Measurements from ENCODE around the gene MBD3. TPM values are rescaled to one million over a fixed set of nuclear protein-coding genes. Genes with fewer than 3 reads are reported as not detected.

The MBD3 gene
- total RNA-seq, 1 experiment from 2014 or later = 128 TPM

- peaks cover 2% of the 10 kb centered on the region for H4K20me1 ChIP-seq (ENCODE audit: control insufficient read depth, insufficient read depth, insufficient read length)
- H3K9me3 ChIP-seq (ENCODE audit: control insufficient read depth, low read depth, low read length) = no peaks in the 10 kb centered on the region
- H2AFZ ChIP-seq (ENCODE audit: low read length) = no peak overlapping the region
- H3T11ph ChIP-seq (ENCODE audit: low read length) = no peak overlapping the region
- no peak overlapping the region for H4K91ac ChIP-seq (ENCODE audit: insufficient read length, low read depth, low read length)
- H4K5ac ChIP-seq (ENCODE audit: insufficient read length, low read depth, low read length) = no peak overlapping the region
- no peak overlapping the region for H2BK120ac ChIP-seq (ENCODE audit: low read depth, low read length, poor library complexity, severe bottlenecking)
- H3K27ac ChIP-seq (ENCODE audit: insufficient read length, low read depth, low read length) = no peak overlapping the region
- H3K14ac ChIP-seq (ENCODE audit: insufficient read depth, low read length) = no peak overlapping the region; the same call in 1 of the 2 replicates
- H3K4me1 ChIP-seq (ENCODE audit: insufficient read depth, low read length) = no peaks in the 10 kb centered on the region
- DNase-seq = no peak
- no peak overlapping the region for H2AK5ac ChIP-seq (ENCODE audit: insufficient read length, low read length)
- H3K79me1 ChIP-seq (ENCODE audit: insufficient read depth, low read depth, low read length, poor library complexity, severe bottlenecking) = peaks cover 7% of the 10 kb centered on the region
- no peak overlapping the region for H2BK20ac ChIP-seq (ENCODE audit: low read depth, low read length, poor library complexity, severe bottlenecking)
- no peaks in the 10 kb centered on the region for H3K23me2 ChIP-seq (ENCODE audit: insufficient read length, low read depth, low read length, poor library complexity, severe bottlenecking)
- no peak overlapping the region for H3K4me3 Mint-ChIP-seq
- peaks cover 37 to 78% (median 77%) of the 10 kb centered on the region in 3 experiments; a peak in 6 of 7 replicates for H3K36me3 Mint-ChIP-seq (ENCODE audit: insufficient read depth in 1 of 3, low read depth in 3 of 3)
- no peaks in the 10 kb centered on the region for H3K27me3 ChIP-seq (ENCODE audit: insufficient read depth, low read length)
- H2BK12ac ChIP-seq (ENCODE audit: insufficient read length, low read depth, low read length) = no peak overlapping the region
- H2BK5ac ChIP-seq (ENCODE audit: insufficient read length, low read length) = no peak overlapping the region
- H3K9ac ChIP-seq (ENCODE audit: extremely low read depth, insufficient read length, low read length) = no peak overlapping the region
- WGBS (ENCODE audit: extremely low coverage, insufficient read length, low lambda C conversion rate) = no CpG with 5 or more reads among the region's 9 CpGs
- no peaks in the 10 kb centered on the region for H3K4me1 Mint-ChIP-seq
- H3K56ac ChIP-seq (ENCODE audit: insufficient read length, low read depth, low read length) = no peak overlapping the region
- H3K27ac Mint-ChIP-seq = no peak overlapping the region
- no peak overlapping the region for H3K18ac ChIP-seq (ENCODE audit: insufficient read length, low read depth, low read length)
- H2BK15ac ChIP-seq (ENCODE audit: low read depth, low read length) = no peak overlapping the region
- no peak overlapping the region for H4K8ac ChIP-seq (replicated peaks; ENCODE audit: insufficient read length, low read depth, low read length)
- peaks cover 2% of the 10 kb centered on the region for H3K27me3 Mint-ChIP-seq (ENCODE audit: low read depth)
- no peak overlapping the region for H3K4me2 ChIP-seq (ENCODE audit: insufficient read depth, insufficient read length, low read length)
- TF ChIP-seq, protein P1, sequence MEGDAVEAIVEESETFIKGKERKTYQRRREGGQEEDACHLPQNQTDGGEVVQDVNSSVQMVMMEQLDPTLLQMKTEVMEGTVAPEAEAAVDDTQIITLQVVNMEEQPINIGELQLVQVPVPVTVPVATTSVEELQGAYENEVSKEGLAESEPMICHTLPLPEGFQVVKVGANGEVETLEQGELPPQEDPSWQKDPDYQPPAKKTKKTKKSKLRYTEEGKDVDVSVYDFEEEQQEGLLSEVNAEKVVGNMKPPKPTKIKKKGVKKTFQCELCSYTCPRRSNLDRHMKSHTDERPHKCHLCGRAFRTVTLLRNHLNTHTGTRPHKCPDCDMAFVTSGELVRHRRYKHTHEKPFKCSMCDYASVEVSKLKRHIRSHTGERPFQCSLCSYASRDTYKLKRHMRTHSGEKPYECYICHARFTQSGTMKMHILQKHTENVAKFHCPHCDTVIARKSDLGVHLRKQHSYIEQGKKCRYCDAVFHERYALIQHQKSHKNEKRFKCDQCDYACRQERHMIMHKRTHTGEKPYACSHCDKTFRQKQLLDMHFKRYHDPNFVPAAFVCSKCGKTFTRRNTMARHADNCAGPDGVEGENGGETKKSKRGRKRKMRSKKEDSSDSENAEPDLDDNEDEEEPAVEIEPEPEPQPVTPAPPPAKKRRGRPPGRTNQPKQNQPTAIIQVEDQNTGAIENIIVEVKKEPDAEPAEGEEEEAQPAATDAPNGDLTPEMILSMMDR (conservative IDR thresholded peaks at IDR 0.05) = no peak
- H3K4ac ChIP-seq (ENCODE audit: low read depth, low read length) = no peak overlapping the region
- H3K79me2 ChIP-seq (ENCODE audit: insufficient read depth, low read length) = peaks cover 7% of the 10 kb centered on the region; the same call in 1 of the 2 replicates
- H3K9me3 Mint-ChIP-seq = no peaks in the 10 kb centered on the region; a peak in 1 of 5 replicates
- no peak overlapping the region for H3K23ac ChIP-seq (ENCODE audit: insufficient read length, low read depth, low read length)
Observed at GRCh38 chr19:1582201-1582600, 10.5 kb downstream of the MBD3 start.

Measured in H9 (cell line).